Osteoblast (primary cell): ENCODE data around the gene KIAA1217. TPM values are rescaled to one million over a fixed set of nuclear protein-coding genes. Genes with fewer than 3 reads are reported as not detected.

Experiments used
- DNase-seq: peaks from one replicate; pipeline ENCODE4 v3.0.0; 2011; ENCODE audit warnings: low spot score, mixed read lengths; ENCODE audit not compliant: insufficient read length; ENCODE audit errors: missing footprints
- H2AFZ ChIP-seq: 2 replicates; pipeline ENCODE4 v1.6.0; 2011; ENCODE audit warnings: mild to moderate bottlenecking, low read length
- H3K27ac ChIP-seq: 2 replicates; pipeline ENCODE4 v1.5.1; 2011; ENCODE audit warnings: mild to moderate bottlenecking, low read depth, low read length, moderate library complexity
- H3K27me3 ChIP-seq: 2 replicates; pipeline ENCODE4 v1.6.0; 2012; ENCODE audit warnings: mild to moderate bottlenecking, control low read depth, inconsistent platforms, low read length, moderate library complexity; ENCODE audit not compliant: insufficient read depth
- H3K36me3 ChIP-seq: 2 replicates; pipeline ENCODE4 v1.5.1; 2011; ENCODE audit warnings: mild to moderate bottlenecking, low read length, control low read depth, moderate library complexity; ENCODE audit not compliant: insufficient read depth
- H3K4me1 ChIP-seq: 2 replicates; pipeline ENCODE4 v1.5.1; 2011; ENCODE audit warnings: mild to moderate bottlenecking, low read length, control low read depth, moderate library complexity; ENCODE audit not compliant: insufficient read depth
- H3K4me2 ChIP-seq: 2 replicates; pipeline ENCODE4 v1.6.0; 2011; ENCODE audit warnings: mild to moderate bottlenecking, low read length; ENCODE audit not compliant: insufficient read depth
- H3K4me3 ChIP-seq: fragments of 200-600 bp; sonication (generic); 3 replicates; pipeline ENCODE4 v1.5.1; 2012; ENCODE audit warnings: mild to moderate bottlenecking, low read length, inconsistent platforms; ENCODE audit not compliant: insufficient read depth
- H3K79me2 ChIP-seq: 2 replicates; pipeline ENCODE4 v1.6.0; 2012; ENCODE audit warnings: mild to moderate bottlenecking, low read length, control low read depth, inconsistent platforms; ENCODE audit not compliant: insufficient read depth
- H3K9me3 ChIP-seq: 2 replicates; pipeline ENCODE4 v1.5.1; 2011; ENCODE audit warnings: low read depth, low read length, control low read depth
- H4K20me1 ChIP-seq: 2 replicates; pipeline ENCODE4 v1.6.0; 2012; ENCODE audit warnings: mild to moderate bottlenecking, low read length, control low read depth; ENCODE audit not compliant: insufficient read depth
- CTCF ChIP-seq: IDR thresholded peaks from 2 replicates; pipeline ENCODE4 v1.5.1; 2011; ENCODE audit warnings: mild to moderate bottlenecking, low read depth, low read length, moderate library complexity; ENCODE audit errors: extremely low read depth
- total RNA-seq: library from RNA; depleted of rRNA; stranded (reverse); fragments of >200 nt; gene quantifications from 2 replicates; pipeline ENCODE4 v1.2.3, GENCODE V29; 2012

The KIAA1217 gene
- total RNA-seq, 1 donor: 51.0 TPM

- no peaks in the 10 kb centered on the region for H3K27me3 ChIP-seq
- H4K20me1 ChIP-seq: no peaks in the 10 kb centered on the region
- no peaks in the 10 kb centered on the region for H3K4me1 ChIP-seq
- H3K27ac ChIP-seq: no peak overlapping the region
- no peak overlapping the region for H3K4me2 ChIP-seq
- H2AFZ ChIP-seq: no peak overlapping the region
- no peak overlapping the region for H3K4me3 ChIP-seq
- no peak for TF ChIP-seq CTCF
- H3K9me3 ChIP-seq: no peaks in the 10 kb centered on the region
- no peaks in the 10 kb centered on the region for H3K36me3 ChIP-seq
- no peak for DNase-seq
- H3K79me2 ChIP-seq: no peaks in the 10 kb centered on the region
Measured at GRCh38 chr10:24176658-24177057, 32.3 kb upstream of the KIAA1217 start.

DNA sequence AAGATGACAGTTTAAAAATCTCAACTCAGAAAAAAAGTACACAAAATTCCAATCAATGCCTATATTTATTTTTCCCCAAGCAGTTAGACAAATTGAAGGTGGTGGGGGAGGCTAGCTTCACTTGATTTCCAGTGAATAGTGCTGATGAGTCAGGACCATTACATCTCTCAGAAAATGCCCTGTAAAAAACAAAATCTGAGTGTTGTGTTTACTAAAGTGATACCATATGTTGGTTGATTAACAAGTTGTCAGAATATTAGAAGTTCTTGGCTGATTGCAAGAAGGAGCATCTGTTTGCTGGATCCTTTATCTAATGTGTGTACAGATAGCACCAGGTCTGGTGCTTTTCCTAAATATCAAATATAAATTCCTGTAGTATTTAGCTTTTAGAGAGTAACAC is 31.3 kb upstream of the KIAA1217 start:
- no peak for TF ChIP-seq CTCF
- H3K4me3 ChIP-seq: no peak overlapping the region
- DNase-seq: no peak
- H3K27me3 ChIP-seq: no peaks in the 10 kb centered on the region
- H3K36me3 ChIP-seq: no peaks in the 10 kb centered on the region
- H4K20me1 ChIP-seq: no peaks in the 10 kb centered on the region
- no peaks in the 10 kb centered on the region for H3K79me2 ChIP-seq
- no peaks in the 10 kb centered on the region for H3K4me1 ChIP-seq
- H3K9me3 ChIP-seq: no peaks in the 10 kb centered on the region
- H3K27ac ChIP-seq: no peak overlapping the region
- no peak overlapping the region for H3K4me2 ChIP-seq
- H2AFZ ChIP-seq: no peak overlapping the region

DNA sequence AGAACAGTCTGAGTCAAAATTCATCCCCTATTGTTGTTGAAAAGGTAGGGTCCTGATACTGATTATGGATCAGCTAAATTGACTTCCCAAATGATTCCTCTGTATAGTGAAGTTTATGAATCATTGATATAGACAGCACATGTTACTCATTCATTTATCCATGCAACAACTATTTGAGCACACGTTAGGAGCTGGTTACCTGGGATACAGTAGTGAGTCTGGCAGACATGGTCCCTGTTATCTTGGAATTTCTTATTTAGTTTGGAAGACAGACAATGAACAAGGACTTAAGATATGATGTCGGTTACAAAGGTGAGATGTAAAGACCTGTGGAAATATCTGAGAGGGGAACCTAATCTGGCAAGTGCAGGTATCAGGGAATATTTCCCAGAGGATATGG is 28.0 kb upstream of the KIAA1217 start:
- no peaks in the 10 kb centered on the region for H4K20me1 ChIP-seq
- TF ChIP-seq CTCF: no peak
- H3K4me2 ChIP-seq: no peak overlapping the region
- H3K9me3 ChIP-seq: no peaks in the 10 kb centered on the region
- no peaks in the 10 kb centered on the region for H3K4me1 ChIP-seq
- H3K36me3 ChIP-seq: no peaks in the 10 kb centered on the region
- DNase-seq: no peak
- H3K27me3 ChIP-seq: no peaks in the 10 kb centered on the region
- no peak overlapping the region for H3K4me3 ChIP-seq
- H3K27ac ChIP-seq: no peak overlapping the region
- H3K79me2 ChIP-seq: no peaks in the 10 kb centered on the region
- H2AFZ ChIP-seq: no peak overlapping the region

DNA sequence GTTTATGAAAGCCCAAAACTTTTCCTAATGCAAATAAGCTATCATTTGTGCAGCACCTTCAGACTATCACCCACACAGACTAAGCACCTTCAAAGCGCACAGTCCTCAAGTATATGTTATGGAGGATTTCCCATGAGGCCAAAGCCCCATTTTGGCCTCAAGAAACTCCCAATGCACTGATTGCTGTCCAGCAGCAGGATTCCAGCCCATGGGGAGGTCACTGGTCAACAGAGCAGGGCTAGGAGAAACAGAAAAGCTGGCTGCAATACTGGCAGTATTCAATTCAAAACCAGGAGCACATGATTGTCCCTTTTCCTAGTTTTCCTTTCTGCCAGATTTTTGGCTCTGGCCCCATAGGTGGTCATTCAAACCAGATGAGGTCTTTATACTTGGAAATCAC is 24.5 kb upstream of the KIAA1217 start:
- Histone ChIP-seq H3K27me3 (no peaks in the 10 kb centered on the region), H4K20me1 (no peaks in the 10 kb centered on the region), H3K27ac (no peak overlapping the region), H3K4me1 (no peaks in the 10 kb centered on the region), H3K36me3 (no peaks in the 10 kb centered on the region), H3K79me2 (no peaks in the 10 kb centered on the region), H3K9me3 (no peaks in the 10 kb centered on the region), H3K4me2 (no peak overlapping the region), H3K4me3 (no peak overlapping the region), H2AFZ (no peak overlapping the region)
- TF ChIP-seq CTCF: no peak
- no peak for DNase-seq
